ENCODE results near the gene MRPL4.
A peak's percentile ranks its signal among the peaks of the same experiment; 100 is the strongest.

The MRPL4 gene

GRCh38 chr19:10252707-10253106 lies 693 bp downstream of the MRPL4 start:
- peak overlapping the region; percentile 81 for H3K9ac ChIP-seq (ENCODE audit: low read length)
- H3K27ac ChIP-seq (ENCODE audit: low read depth, low read length): peak overlapping the region; percentile 80
- no peaks in the 10 kb centered on the region for H3K27me3 ChIP-seq (ENCODE audit: control insufficient read depth in 1 of 2, insufficient read depth in 2 of 2, low read length in 2 of 2)
- peak overlapping the region; percentile 88 to 94 for H3K4me3 ChIP-seq (ENCODE audit: low read depth in 1 of 2, low read length in 2 of 2)
- H3K36me3 ChIP-seq (ENCODE audit: insufficient read depth, low read length): peaks cover 30% of the 10 kb centered on the region
- peaks cover 11% of the 10 kb centered on the region for H3K4me1 ChIP-seq (ENCODE audit: insufficient read depth, low read length)
- H3K9me3 ChIP-seq (ENCODE audit: low read length): no peaks in the 10 kb centered on the region

- peaks cover 11% of the 10 kb centered on the region for H3K4me1 ChIP-seq (ENCODE audit: insufficient read depth, low read length)
- H3K27me3 ChIP-seq (ENCODE audit: control insufficient read depth in 1 of 2, insufficient read depth in 2 of 2, low read length in 2 of 2): no peaks in the 10 kb centered on the region
- no peaks in the 10 kb centered on the region for H3K9me3 ChIP-seq (ENCODE audit: low read length)
- no peak overlapping the region for H3K27ac ChIP-seq (ENCODE audit: low read depth, low read length)
- peaks cover 40% of the 10 kb centered on the region for H3K36me3 ChIP-seq (ENCODE audit: insufficient read depth, low read length)
- H3K4me3 ChIP-seq (ENCODE audit: low read depth in 1 of 2, low read length in 2 of 2): no peak overlapping the region
- H3K9ac ChIP-seq (ENCODE audit: low read length): no peak overlapping the region
Measured at GRCh38 chr19:10254244-10254643, 2.2 kb downstream of the MRPL4 start.

GRCh38 chr19:10255358-10255757 lies 3.3 kb downstream of the MRPL4 start:
- Histone ChIP-seq H3K36me3 (ENCODE audit: insufficient read depth, low read length) (peaks cover 46% of the 10 kb centered on the region), H3K9ac (ENCODE audit: low read length) (no peak overlapping the region), H3K4me3 (ENCODE audit: low read depth in 1 of 2, low read length in 2 of 2) (no peak overlapping the region), H3K27me3 (ENCODE audit: control insufficient read depth in 1 of 2, insufficient read depth in 2 of 2, low read length in 2 of 2) (no peaks in the 10 kb centered on the region), H3K9me3 (ENCODE audit: low read length) (no peaks in the 10 kb centered on the region), H3K4me1 (ENCODE audit: insufficient read depth, low read length) (peaks cover 11% of the 10 kb centered on the region), H3K27ac (ENCODE audit: low read depth, low read length) (no peak overlapping the region)

- H3K4me3 ChIP-seq (ENCODE audit: low read depth in 1 of 2, low read length in 2 of 2): no peak overlapping the region
- H3K9ac ChIP-seq (ENCODE audit: low read length): no peak overlapping the region
- peaks cover 46% of the 10 kb centered on the region for H3K36me3 ChIP-seq (ENCODE audit: insufficient read depth, low read length)
- peaks cover 6% of the 10 kb centered on the region for H3K4me1 ChIP-seq (ENCODE audit: insufficient read depth, low read length)
- H3K9me3 ChIP-seq (ENCODE audit: low read length): no peaks in the 10 kb centered on the region
- H3K27me3 ChIP-seq (ENCODE audit: control insufficient read depth in 1 of 2, insufficient read depth in 2 of 2, low read length in 2 of 2): no peaks in the 10 kb centered on the region
- H3K27ac ChIP-seq (ENCODE audit: low read depth, low read length): no peak overlapping the region
Measured at GRCh38 chr19:10256551-10256950, 4.5 kb downstream of the MRPL4 start.

GRCh38 chr19:10256970-10257615 lies 5.1 kb downstream of the MRPL4 start:
- H3K9me3 ChIP-seq (ENCODE audit: low read length): no peaks in the 10 kb centered on the region
- H3K4me1 ChIP-seq (ENCODE audit: insufficient read depth, low read length): peaks cover 6% of the 10 kb centered on the region
- H3K4me3 ChIP-seq (ENCODE audit: low read depth in 1 of 2, low read length in 2 of 2): no peak overlapping the region
- H3K27me3 ChIP-seq (ENCODE audit: control insufficient read depth in 1 of 2, insufficient read depth in 2 of 2, low read length in 2 of 2): no peaks in the 10 kb centered on the region
- peaks cover 46% of the 10 kb centered on the region for H3K36me3 ChIP-seq (ENCODE audit: insufficient read depth, low read length)
- H3K27ac ChIP-seq (ENCODE audit: low read depth, low read length): no peak overlapping the region
- no peak overlapping the region for H3K9ac ChIP-seq (ENCODE audit: low read length)

- no peaks in the 10 kb centered on the region for H3K9me3 ChIP-seq (ENCODE audit: low read length)
- H3K4me3 ChIP-seq (ENCODE audit: low read depth in 1 of 2, low read length in 2 of 2): no peak overlapping the region
- no peak overlapping the region for H3K9ac ChIP-seq (ENCODE audit: low read length)
- no peaks in the 10 kb centered on the region for H3K4me1 ChIP-seq (ENCODE audit: insufficient read depth, low read length)
- H3K27ac ChIP-seq (ENCODE audit: low read depth, low read length): no peak overlapping the region
- H3K36me3 ChIP-seq (ENCODE audit: insufficient read depth, low read length): peaks cover 46% of the 10 kb centered on the region
- no peaks in the 10 kb centered on the region for H3K27me3 ChIP-seq (ENCODE audit: control insufficient read depth in 1 of 2, insufficient read depth in 2 of 2, low read length in 2 of 2)
Measured at GRCh38 chr19:10258080-10258710, 6.2 kb downstream of the MRPL4 start.

GRCh38 chr19:10259162-10259905 lies 7.3 kb downstream of the MRPL4 start:
- no peaks in the 10 kb centered on the region for H3K9me3 ChIP-seq (ENCODE audit: low read length)
- H3K4me1 ChIP-seq (ENCODE audit: insufficient read depth, low read length): no peaks in the 10 kb centered on the region
- no peak overlapping the region for H3K9ac ChIP-seq (ENCODE audit: low read length)
- peaks cover 39% of the 10 kb centered on the region for H3K36me3 ChIP-seq (ENCODE audit: insufficient read depth, low read length)
- no peak overlapping the region for H3K4me3 ChIP-seq (ENCODE audit: low read depth in 1 of 2, low read length in 2 of 2)
- no peaks in the 10 kb centered on the region for H3K27me3 ChIP-seq (ENCODE audit: control insufficient read depth in 1 of 2, insufficient read depth in 2 of 2, low read length in 2 of 2)
- H3K27ac ChIP-seq (ENCODE audit: low read depth, low read length): no peak overlapping the region

GRCh38 chr19:10260141-10260584 lies 8.1 kb downstream of the MRPL4 start:
- no peaks in the 10 kb centered on the region for H3K27me3 ChIP-seq (ENCODE audit: control insufficient read depth in 1 of 2, insufficient read depth in 2 of 2, low read length in 2 of 2)
- no peaks in the 10 kb centered on the region for H3K4me1 ChIP-seq (ENCODE audit: insufficient read depth, low read length)
- no peak overlapping the region for H3K27ac ChIP-seq (ENCODE audit: low read depth, low read length)
- peaks cover 32% of the 10 kb centered on the region for H3K36me3 ChIP-seq (ENCODE audit: insufficient read depth, low read length)
- H3K9me3 ChIP-seq (ENCODE audit: low read length): no peaks in the 10 kb centered on the region
- no peak overlapping the region for H3K9ac ChIP-seq (ENCODE audit: low read length)
- H3K4me3 ChIP-seq (ENCODE audit: low read depth in 1 of 2, low read length in 2 of 2): no peak overlapping the region

- H3K9ac ChIP-seq (ENCODE audit: low read length): no peak overlapping the region
- H3K9me3 ChIP-seq (ENCODE audit: low read length): no peaks in the 10 kb centered on the region
- H3K4me1 ChIP-seq (ENCODE audit: insufficient read depth, low read length): no peaks in the 10 kb centered on the region
- peaks cover 16% of the 10 kb centered on the region for H3K36me3 ChIP-seq (ENCODE audit: insufficient read depth, low read length)
- H3K4me3 ChIP-seq (ENCODE audit: low read depth in 1 of 2, low read length in 2 of 2): no peak overlapping the region
- no peaks in the 10 kb centered on the region for H3K27me3 ChIP-seq (ENCODE audit: control insufficient read depth in 1 of 2, insufficient read depth in 2 of 2, low read length in 2 of 2)
- H3K27ac ChIP-seq (ENCODE audit: low read depth, low read length): no peak overlapping the region
Measured at GRCh38 chr19:10262771-10263170, 10.8 kb downstream of the MRPL4 start.

- Histone ChIP-seq H3K9ac (ENCODE audit: low read length) (no peak overlapping the region), H3K27me3 (ENCODE audit: control insufficient read depth in 1 of 2, insufficient read depth in 2 of 2, low read length in 2 of 2) (peaks cover 7 to 19% of the 10 kb centered on the region in 2 donors), H3K36me3 (ENCODE audit: insufficient read depth, low read length) (no peaks in the 10 kb centered on the region), H3K4me1 (ENCODE audit: insufficient read depth, low read length) (peaks cover 4% of the 10 kb centered on the region), H3K27ac (ENCODE audit: low read depth, low read length) (no peak overlapping the region), H3K4me3 (ENCODE audit: low read depth in 1 of 2, low read length in 2 of 2) (no peak overlapping the region), H3K9me3 (ENCODE audit: low read length) (no peaks in the 10 kb centered on the region)
Measured at GRCh38 chr19:10266706-10267105, 14.7 kb downstream of the MRPL4 start.

GRCh38 chr19:10268071-10268470 lies 16.1 kb downstream of the MRPL4 start:
- Histone ChIP-seq H3K27me3 (ENCODE audit: control insufficient read depth in 1 of 2, insufficient read depth in 2 of 2, low read length in 2 of 2) (peaks cover 7 to 19% of the 10 kb centered on the region in 2 donors), H3K36me3 (ENCODE audit: insufficient read depth, low read length) (no peaks in the 10 kb centered on the region), H3K4me1 (ENCODE audit: insufficient read depth, low read length) (peaks cover 4% of the 10 kb centered on the region), H3K9me3 (ENCODE audit: low read length) (no peaks in the 10 kb centered on the region), H3K4me3 (ENCODE audit: low read depth in 1 of 2, low read length in 2 of 2) (no peak overlapping the region), H3K9ac (ENCODE audit: low read length) (no peak overlapping the region), H3K27ac (ENCODE audit: low read depth, low read length) (no peak overlapping the region)
